GM12801 (cell line): ENCODE results near the gene MAMSTR.

Experiments used
- TF ChIP-seq, protein P1 (sequence below): IDR thresholded peaks from one replicate; pipeline ENCODE4 v1.5.1; 2011; ENCODE audit warnings: control low read depth; ENCODE audit not compliant: insufficient read length; ENCODE audit errors: extremely low read depth

MAMSTR gene

GRCh38 chr19:48672994-48673393, 46.5 kb downstream of the MAMSTR start, which contains the start of gene NTN5:
NTN5 (minus strand) TSS chr19:48673017; CDS start chr19:48670986, 2,031 bp downstream.
- TF ChIP-seq, protein P1, sequence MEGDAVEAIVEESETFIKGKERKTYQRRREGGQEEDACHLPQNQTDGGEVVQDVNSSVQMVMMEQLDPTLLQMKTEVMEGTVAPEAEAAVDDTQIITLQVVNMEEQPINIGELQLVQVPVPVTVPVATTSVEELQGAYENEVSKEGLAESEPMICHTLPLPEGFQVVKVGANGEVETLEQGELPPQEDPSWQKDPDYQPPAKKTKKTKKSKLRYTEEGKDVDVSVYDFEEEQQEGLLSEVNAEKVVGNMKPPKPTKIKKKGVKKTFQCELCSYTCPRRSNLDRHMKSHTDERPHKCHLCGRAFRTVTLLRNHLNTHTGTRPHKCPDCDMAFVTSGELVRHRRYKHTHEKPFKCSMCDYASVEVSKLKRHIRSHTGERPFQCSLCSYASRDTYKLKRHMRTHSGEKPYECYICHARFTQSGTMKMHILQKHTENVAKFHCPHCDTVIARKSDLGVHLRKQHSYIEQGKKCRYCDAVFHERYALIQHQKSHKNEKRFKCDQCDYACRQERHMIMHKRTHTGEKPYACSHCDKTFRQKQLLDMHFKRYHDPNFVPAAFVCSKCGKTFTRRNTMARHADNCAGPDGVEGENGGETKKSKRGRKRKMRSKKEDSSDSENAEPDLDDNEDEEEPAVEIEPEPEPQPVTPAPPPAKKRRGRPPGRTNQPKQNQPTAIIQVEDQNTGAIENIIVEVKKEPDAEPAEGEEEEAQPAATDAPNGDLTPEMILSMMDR: no peak

DNA sequence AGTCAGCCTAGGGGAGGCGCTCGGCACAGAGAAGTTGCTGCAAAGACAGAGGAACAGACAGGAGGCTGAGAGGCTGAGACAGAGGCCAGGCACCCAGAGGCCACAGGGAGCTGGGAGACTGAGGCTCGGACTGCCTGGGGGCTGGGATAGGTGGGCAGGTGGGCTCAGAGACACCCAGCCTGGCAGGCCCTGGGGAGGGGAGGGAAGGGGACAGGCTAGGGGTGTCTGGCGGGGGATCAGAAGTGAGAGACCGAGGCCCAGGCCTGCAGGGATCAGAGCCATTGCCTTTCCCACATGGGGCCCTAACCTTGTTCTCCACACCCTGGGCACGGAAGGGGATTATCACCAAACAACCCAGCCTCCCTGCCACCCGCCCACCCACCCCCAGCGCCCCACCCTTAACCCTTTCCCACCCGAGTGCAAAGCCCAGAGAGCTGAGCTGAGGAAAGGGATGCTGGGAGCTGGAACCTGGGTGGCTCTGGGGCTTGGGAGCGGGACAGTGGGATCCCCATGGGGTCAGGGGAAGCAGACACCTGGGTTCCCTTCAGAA, 48.0 kb downstream of the MAMSTR start:
- TF ChIP-seq, protein P1: no peak

- TF ChIP-seq, protein P1: no peak
These were observed 48.7 kb downstream of the MAMSTR start for GRCh38 chr19:48670699-48671445.

DNA sequence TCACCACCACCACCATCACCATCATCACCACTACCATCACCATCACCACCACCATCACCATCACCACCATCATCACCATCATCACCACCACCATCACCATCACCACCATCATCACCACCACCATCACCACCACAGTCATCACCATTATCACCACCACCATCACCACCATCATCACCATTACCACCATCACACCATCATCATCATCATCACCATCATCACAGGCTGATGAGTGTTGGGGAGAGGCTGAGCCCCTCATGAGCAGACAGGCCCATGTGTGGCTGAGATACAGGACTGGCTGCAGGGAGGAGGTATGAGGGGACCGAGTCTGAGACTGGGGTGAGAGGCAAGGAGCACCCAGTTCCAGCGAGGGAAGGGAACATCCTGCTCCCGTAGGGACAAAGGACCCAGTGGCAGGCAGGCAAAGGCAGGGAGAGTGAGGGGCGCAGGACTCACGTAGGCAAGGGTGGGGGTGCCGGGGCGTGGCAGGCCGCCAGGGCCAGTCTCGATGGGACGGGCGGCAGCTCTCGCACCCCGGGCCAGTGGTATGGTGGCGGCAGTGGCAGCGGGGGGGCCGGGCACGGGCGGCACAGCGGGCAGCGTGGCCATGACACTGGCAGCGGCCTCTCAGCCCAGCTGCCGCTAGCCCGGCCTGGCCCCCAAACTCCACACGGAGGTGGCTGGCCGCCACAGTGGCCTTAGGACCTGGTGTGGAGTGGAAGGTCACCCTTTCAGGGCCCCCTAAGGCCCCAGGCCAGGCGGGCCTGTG, 49.4 kb downstream of the MAMSTR start:
- TF ChIP-seq, protein P1: no peak

DNA sequence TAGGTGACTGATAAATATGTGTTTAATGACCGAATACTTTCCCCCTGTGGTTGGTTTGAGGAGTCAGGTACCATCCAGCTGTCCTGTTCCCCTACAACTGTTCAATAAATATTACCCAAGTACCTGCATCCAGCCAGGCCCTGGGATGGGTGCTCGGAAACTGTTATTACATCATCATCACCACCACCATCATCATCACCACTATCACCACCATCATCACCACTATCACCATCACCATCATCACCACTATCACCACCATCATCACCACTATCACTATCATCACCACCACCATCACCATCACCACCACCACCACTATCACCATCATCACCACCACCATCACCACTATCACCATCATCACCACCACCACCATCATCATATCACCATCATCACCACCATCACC, 50.8 kb downstream of the MAMSTR start:
- TF ChIP-seq, protein P1: no peak

- TF ChIP-seq, protein P1: no peak
These were observed 51.2 kb downstream of the MAMSTR start for GRCh38 chr19:48668332-48668731.

GRCh38 chr19:48665786-48666185, 53.7 kb downstream of the MAMSTR start:
- TF ChIP-seq, protein P1: no peak
